PFSK-1 (cell line): Measurements from ENCODE around the gene PADI4.

ENCODE experiments used
- POLR2AphosphoS5 ChIP-seq: IDR thresholded peaks from 2 replicates; pipeline ENCODE4 v1.6.1; 2012; ENCODE audit warnings: low read depth, mild to moderate bottlenecking, control low read depth, low read length, moderate library complexity
- SIN3A ChIP-seq: IDR thresholded peaks from 2 replicates; pipeline ENCODE4 v1.6.1; 2012; ENCODE audit warnings: mild to moderate bottlenecking, low read length, moderate library complexity, borderline replicate concordance; ENCODE audit not compliant: insufficient read depth
- TF ChIP-seq, protein P1 (sequence below), 2 experiments: IDR thresholded peaks; 2 replicates each; pipeline versions ENCODE4 v1.6.1 to v1.8.0; 2011 to 2012; ENCODE audit warnings: low read depth in 2 of 2, low read length in 2 of 2, control low read depth in 1 of 2, inconsistent platforms in 1 of 2, mild to moderate bottlenecking in 1 of 2, moderate library complexity in 1 of 2; ENCODE audit not compliant: insufficient read depth in 1 of 2

- TF ChIP-seq POLR2AphosphoS5 (no peak), SIN3A (no peak)
- TF ChIP-seq, protein P1, sequence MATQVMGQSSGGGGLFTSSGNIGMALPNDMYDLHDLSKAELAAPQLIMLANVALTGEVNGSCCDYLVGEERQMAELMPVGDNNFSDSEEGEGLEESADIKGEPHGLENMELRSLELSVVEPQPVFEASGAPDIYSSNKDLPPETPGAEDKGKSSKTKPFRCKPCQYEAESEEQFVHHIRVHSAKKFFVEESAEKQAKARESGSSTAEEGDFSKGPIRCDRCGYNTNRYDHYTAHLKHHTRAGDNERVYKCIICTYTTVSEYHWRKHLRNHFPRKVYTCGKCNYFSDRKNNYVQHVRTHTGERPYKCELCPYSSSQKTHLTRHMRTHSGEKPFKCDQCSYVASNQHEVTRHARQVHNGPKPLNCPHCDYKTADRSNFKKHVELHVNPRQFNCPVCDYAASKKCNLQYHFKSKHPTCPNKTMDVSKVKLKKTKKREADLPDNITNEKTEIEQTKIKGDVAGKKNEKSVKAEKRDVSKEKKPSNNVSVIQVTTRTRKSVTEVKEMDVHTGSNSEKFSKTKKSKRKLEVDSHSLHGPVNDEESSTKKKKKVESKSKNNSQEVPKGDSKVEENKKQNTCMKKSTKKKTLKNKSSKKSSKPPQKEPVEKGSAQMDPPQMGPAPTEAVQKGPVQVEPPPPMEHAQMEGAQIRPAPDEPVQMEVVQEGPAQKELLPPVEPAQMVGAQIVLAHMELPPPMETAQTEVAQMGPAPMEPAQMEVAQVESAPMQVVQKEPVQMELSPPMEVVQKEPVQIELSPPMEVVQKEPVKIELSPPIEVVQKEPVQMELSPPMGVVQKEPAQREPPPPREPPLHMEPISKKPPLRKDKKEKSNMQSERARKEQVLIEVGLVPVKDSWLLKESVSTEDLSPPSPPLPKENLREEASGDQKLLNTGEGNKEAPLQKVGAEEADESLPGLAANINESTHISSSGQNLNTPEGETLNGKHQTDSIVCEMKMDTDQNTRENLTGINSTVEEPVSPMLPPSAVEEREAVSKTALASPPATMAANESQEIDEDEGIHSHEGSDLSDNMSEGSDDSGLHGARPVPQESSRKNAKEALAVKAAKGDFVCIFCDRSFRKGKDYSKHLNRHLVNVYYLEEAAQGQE (IDR thresholded peaks at IDR 0.05; ENCODE audit: insufficient read depth in 1 of 2, low read depth in 2 of 2, low read length in 2 of 2), result no peak
Measured at GRCh38 chr1:17313530-17314309, 5.7 kb downstream of the PADI4 start.
